Common myeloid progenitor, CD34-positive (primary cell): ENCODE measurements around the gene TNFRSF21.

Experiments used
- CTCF ChIA-PET: fragments of 350-600 bp; sonication (Branson Sonifier 250); formaldehyde crosslinking; loops from one replicate; lab custom pipeline; 2021; ENCODE audit warnings: antibody characterized with exemption; lab: Charles Lee
- POLR2A ChIA-PET: fragments of 350-600 bp; sonication (Branson Sonifier 250); formaldehyde crosslinking; loops from one replicate; lab custom pipeline; 2021; ENCODE audit warnings: antibody characterized with exemption; lab: Charles Lee
- DNase-seq, 3 donors: peaks; one replicate each; pipeline versions ENCODE4 v3.0.0 to v3.0.0-alpha.2; 2013
- H3K27ac ChIP-seq, 2 experiments: 1 replicate in 1 of 2; 2 replicates in 1 of 2; pipeline ENCODE4 v1.7.0; 2013; ENCODE audit warnings: inconsistent platforms in 2 of 2, low read length in 2 of 2, mild to moderate bottlenecking in 2 of 2, low read depth in 1 of 2, moderate library complexity in 1 of 2; ENCODE audit not compliant: severe bottlenecking in 2 of 2, insufficient read depth in 1 of 2, poor library complexity in 1 of 2
- H3K27me3 ChIP-seq, 5 experiments: replicated peaks in 2 of 5; 1 replicate in 3 of 5; 2 replicates in 2 of 5; pipeline versions ENCODE4 v1.6.1 to v1.7.0; 2013; ENCODE audit warnings: low read length in 4 of 5, mild to moderate bottlenecking in 2 of 5, moderate library complexity in 2 of 5, inconsistent platforms in 1 of 5; ENCODE audit not compliant: insufficient read depth in 5 of 5, control insufficient read depth in 4 of 5
- H3K36me3 ChIP-seq, 4 experiments: 1 replicate in 2 of 4; 2 replicates in 2 of 4; pipeline versions ENCODE4 v1.6.1 to v1.7.0; 2013; ENCODE audit warnings: low read length in 3 of 4, control low read depth in 1 of 4, mild to moderate bottlenecking in 1 of 4; ENCODE audit not compliant: control insufficient read depth in 4 of 4, insufficient read depth in 4 of 4
- H3K4me1 ChIP-seq, 4 experiments: 1 replicate in 3 of 4; 2 replicates in 1 of 4; pipeline versions ENCODE4 v1.6.1 to v1.7.1; 2013; ENCODE audit warnings: low read length in 3 of 4, mild to moderate bottlenecking in 3 of 4, control low read depth in 1 of 4, inconsistent platforms in 1 of 4, moderate library complexity in 1 of 4; ENCODE audit not compliant: control insufficient read depth in 4 of 4, insufficient read depth in 4 of 4; ENCODE audit errors: control extremely low read depth in 1 of 4
- H3K4me3 ChIP-seq, 7 experiments: 1 replicate in 4 of 7; 2 replicates in 3 of 7; pipeline versions ENCODE4 v1.5.1 to v1.7.0; 2013; ENCODE audit warnings: mild to moderate bottlenecking in 7 of 7, low read length in 6 of 7, moderate library complexity in 6 of 7, inconsistent platforms in 2 of 7, low read depth in 2 of 7, control low read depth in 1 of 7; ENCODE audit not compliant: insufficient read depth in 4 of 7, control insufficient read depth in 1 of 7; ENCODE audit errors: extremely low read depth in 1 of 7
- H3K9me3 ChIP-seq, 5 experiments: 1 replicate in 4 of 5; 2 replicates in 1 of 5; pipeline versions ENCODE4 v1.6.1 to v1.7.1; 2013; ENCODE audit warnings: low read length in 4 of 5, mild to moderate bottlenecking in 2 of 5, inconsistent platforms in 1 of 5, low read depth in 1 of 5, moderate library complexity in 1 of 5; ENCODE audit not compliant: control insufficient read depth in 4 of 5, insufficient read depth in 2 of 5; ENCODE audit errors: control extremely low read depth in 1 of 5
- WGBS: methylation state at CpG from one replicate; pipeline ENCODE4 v1.1.5; 2013; ENCODE audit not compliant: insufficient coverage; 5-methylcytosine and 5-hydroxymethylcytosine counted together

The TNFRSF21 gene

DNA sequence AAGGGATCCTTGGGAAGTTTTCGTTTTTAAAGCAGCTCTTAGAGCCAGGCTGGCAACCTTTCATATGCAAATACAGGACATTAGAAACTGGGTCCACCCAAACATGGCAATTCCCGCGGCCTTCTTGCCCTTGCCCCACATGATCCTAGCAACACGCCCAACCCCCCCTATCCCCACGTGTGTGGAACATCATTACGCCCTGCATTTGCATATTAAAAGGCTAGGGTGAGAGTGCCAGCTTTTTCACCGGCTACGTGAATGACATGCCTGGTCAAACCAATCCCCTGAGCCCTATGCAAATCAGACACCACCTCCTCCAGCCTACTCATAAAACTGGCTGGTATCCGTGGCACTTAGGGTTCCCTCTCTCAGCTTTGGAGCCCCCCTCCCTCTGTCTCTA is 88.1 kb downstream of the TNFRSF21 start:
- H3K36me3 ChIP-seq, result no peaks in the 10 kb centered on the region
- ChIA-PET POLR2A (no interaction called here), CTCF (interaction anchor here (1.0 kb wide), 1 partner anchor 14 kb away, joined by 3 read pairs; no protein-coding TSS in a partner anchor)
- H3K4me3 ChIP-seq, result no peak overlapping the region
- H3K4me1 ChIP-seq, result no peaks in the 10 kb centered on the region
- no peaks in the 10 kb centered on the region for H3K9me3 ChIP-seq
- WGBS, result 100% methylated on average over 3 of the region's 9 CpGs
- no peak for DNase-seq
- no peaks in the 10 kb centered on the region for H3K27me3 ChIP-seq
- no peak overlapping the region for H3K27ac ChIP-seq

DNA sequence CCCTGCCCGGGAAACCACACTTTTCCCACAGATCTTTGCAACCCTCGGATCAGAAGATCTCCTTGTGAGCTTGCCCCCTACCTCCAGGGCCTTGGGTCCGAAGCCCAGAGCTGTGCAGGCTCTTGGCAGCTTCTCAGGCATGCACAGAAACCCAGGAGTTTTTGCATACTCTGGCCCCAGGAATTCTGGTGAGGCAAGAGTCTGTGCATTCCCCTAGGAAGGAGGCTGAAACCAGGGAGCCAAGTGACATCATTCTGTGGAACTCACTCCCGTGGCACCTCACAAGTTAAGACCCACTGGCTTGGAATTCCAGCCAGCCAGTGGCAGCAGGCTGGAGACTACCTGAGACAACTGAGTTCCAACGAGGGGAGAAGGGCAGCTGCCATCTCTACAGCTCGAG is 100.1 kb downstream of the TNFRSF21 start:
- CTCF ChIA-PET, result no interaction called here
- no peak overlapping the region for H3K27ac ChIP-seq
- H3K9me3 ChIP-seq, result peaks cover 0 to 2% (median 0%) of the 10 kb centered on the region in 5 experiments
- POLR2A ChIA-PET, result no interaction called here
- no peaks in the 10 kb centered on the region for H3K27me3 ChIP-seq
- 97% methylated on average over 5 of the region's 6 CpGs for WGBS
- no peaks in the 10 kb centered on the region for H3K36me3 ChIP-seq
- DNase-seq, result no peak
- no peaks in the 10 kb centered on the region for H3K4me1 ChIP-seq
- no peak overlapping the region for H3K4me3 ChIP-seq

DNA sequence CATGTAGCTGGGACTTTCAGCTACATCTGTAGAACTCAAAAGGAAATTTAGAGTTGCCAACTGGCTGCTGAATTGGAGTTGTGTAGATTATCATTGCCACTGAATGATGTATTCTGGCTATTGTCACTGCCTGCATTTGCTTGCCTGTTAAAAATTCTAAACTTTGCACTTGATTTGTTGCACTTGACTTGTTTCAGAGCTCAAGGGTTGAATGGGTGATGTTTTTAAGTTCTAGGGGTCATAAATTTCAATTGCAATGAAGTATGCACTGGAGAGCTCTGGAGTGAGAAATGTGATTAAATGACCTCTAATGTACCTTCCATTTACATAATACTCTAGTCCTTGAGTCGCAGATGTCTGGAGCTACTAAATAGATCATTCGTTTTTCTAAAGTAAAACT is 102.4 kb downstream of the TNFRSF21 start:
- Histone ChIP-seq H3K4me3 (no peak overlapping the region), H3K9me3 (no peaks in the 10 kb centered on the region), H3K27ac (no peak overlapping the region), H3K4me1 (peaks cover 0 to 14% (median 7%) of the 10 kb centered on the region in 4 experiments), H3K36me3 (no peaks in the 10 kb centered on the region), H3K27me3 (no peaks in the 10 kb centered on the region)
- ChIA-PET CTCF (interaction anchor here (1.1 kb wide), 1 partner anchor 17 kb away, joined by 3 read pairs; no protein-coding TSS in a partner anchor), POLR2A (no interaction called here)
- WGBS, result 80% methylated on average over 1 of the region's 2 CpGs
- no peak for DNase-seq

DNA sequence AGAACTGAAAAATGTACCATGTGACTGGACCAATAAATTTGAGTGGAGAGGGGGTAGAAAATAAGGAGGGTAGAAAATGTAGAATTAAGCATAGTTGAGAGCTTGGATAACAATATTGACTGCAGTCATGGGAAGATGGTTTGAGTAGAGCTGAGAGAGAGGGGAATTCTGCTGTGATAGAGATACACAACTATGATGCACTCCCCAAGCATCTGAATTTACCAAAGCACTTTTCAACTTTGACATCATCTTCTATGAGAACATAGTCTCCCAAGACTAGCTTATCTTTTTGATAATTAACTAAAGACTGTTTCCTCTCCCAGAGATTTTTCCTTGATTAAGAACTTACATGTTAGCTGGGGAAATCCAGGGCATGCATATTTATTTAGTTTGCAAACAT is 103.1 kb downstream of the TNFRSF21 start:
- Histone ChIP-seq H3K4me1 (peaks cover 0 to 14% (median 7%) of the 10 kb centered on the region in 4 experiments), H3K27ac (no peak overlapping the region), H3K27me3 (no peaks in the 10 kb centered on the region), H3K9me3 (no peaks in the 10 kb centered on the region), H3K4me3 (no peak overlapping the region), H3K36me3 (no peaks in the 10 kb centered on the region)
- no peak for DNase-seq
- CTCF ChIA-PET, result interaction anchor here (1.0 to 1.3 kb wide), 2 partner anchors 9 to 14 kb away, joined by 3 read pairs; no protein-coding TSS in a partner anchor
- POLR2A ChIA-PET, result no interaction called here

DNA sequence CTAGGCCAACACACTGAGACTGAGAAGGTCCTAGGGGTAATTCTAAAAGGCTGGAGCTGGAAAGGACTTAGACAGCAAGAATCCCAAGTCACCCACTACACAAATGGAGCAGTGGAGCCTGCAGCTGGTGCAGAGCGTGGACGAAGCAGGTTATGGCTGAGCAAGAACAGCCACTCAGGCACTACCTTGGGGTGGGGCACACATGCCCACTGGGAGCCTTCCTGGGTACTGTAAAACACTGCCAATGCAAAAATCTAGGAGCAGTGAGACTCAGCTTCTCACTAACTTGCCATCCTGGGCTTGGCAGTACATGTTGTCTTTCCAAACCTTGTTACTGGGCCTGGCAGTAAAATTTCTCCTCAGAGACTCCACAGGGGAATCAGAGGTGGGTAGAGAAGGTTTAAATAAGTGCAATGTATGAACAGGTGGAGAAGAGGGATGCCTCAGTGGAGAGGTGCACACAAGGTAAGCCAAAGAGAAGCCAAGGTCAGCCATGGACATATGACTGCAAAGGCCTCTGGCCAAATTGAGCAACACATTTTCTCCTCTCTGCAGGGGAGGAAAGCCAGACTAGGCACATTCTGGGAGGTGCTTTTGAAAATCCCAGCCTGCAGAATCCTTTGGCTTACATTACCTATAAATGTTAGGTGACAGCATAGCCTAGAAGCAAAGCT is 105.6 kb downstream of the TNFRSF21 start:
- peaks cover 0 to 14% (median 7%) of the 10 kb centered on the region in 4 experiments for H3K4me1 ChIP-seq
- H3K36me3 ChIP-seq, result no peaks in the 10 kb centered on the region
- H3K27me3 ChIP-seq, result no peaks in the 10 kb centered on the region
- POLR2A ChIA-PET, result no interaction called here
- no peak for DNase-seq
- CTCF ChIA-PET, result interaction anchor here (0.6 to 1.6 kb wide), 3 partner anchors 10 to 38 kb away, joined by 3 to 4 read pairs (median 3); no protein-coding TSS in a partner anchor
- 100% methylated on average over 2 of the region's 2 CpGs for WGBS
- H3K4me3 ChIP-seq, result no peak overlapping the region
- no peak overlapping the region for H3K27ac ChIP-seq
- H3K9me3 ChIP-seq, result no peaks in the 10 kb centered on the region

DNA sequence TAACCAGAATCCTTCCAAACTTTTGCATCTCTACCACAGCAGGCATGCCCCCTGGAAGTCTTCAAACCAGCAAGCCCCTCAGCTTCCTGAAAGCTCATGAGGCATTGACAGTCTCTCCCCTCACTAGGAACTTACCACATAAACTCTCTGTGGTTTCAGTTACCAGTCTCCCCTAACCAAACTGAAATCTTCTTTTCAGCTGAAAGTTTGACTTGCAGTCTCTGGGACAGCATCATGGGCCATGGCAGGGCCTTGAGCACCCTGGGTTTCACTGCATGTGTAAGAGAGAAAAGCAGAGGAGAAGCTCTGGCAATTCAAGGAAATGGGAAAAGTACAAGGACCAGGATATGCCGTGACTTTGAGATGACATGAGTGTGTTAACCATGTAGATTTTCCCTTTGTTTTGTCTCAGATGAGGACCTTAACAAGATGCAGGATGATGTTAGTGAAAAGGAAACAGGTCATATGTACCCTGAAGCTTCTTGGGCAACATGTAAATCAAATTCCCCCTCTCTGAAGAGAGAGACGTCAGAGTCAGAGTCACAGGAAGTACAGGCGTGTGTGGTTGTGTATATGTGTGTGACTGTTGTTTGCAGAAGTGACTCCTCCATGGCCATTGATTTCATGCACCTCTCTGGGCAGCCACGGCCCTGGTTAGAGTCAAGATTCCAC is 106.3 kb downstream of the TNFRSF21 start:
- no peaks in the 10 kb centered on the region for H3K27me3 ChIP-seq
- no peaks in the 10 kb centered on the region for H3K36me3 ChIP-seq
- DNase-seq, result peak; percentile 12 to 79 (median 68)
- no peak overlapping the region for H3K4me3 ChIP-seq
- H3K9me3 ChIP-seq, result no peaks in the 10 kb centered on the region
- peaks cover 0 to 14% (median 7%) of the 10 kb centered on the region in 4 experiments for H3K4me1 ChIP-seq
- H3K27ac ChIP-seq, result no peak overlapping the region
- POLR2A ChIA-PET, result interaction anchor here (0.5 kb wide), 1 partner anchor 49 kb away, joined by 3 read pairs; no protein-coding TSS in a partner anchor
- WGBS, result 94% methylated on average over 2 of the region's 4 CpGs
- CTCF ChIA-PET, result interaction anchor here (1.5 to 1.6 kb wide), 2 partner anchors 19 to 39 kb away, joined by 3 to 4 read pairs; no protein-coding TSS in a partner anchor
